GM13976 (cell line): ENCODE data around the gene TNS3.

Experiments
- DNase-seq: peaks from one replicate; pipeline ENCODE4 v3.0.0; 2012; ENCODE audit warnings: low spot score
- in situ Hi-C: fragments of 300-500 bp; cut with MboI; formaldehyde crosslinking; loops from one replicate; pipeline ENCODE4 v1.12.0; 2022; ENCODE audit warnings: low sequenced_read_pairs, mixed read lengths, inconsistent platforms; ENCODE audit not compliant: unreplicated experiment
- TF ChIP-seq, protein P1 (sequence below): IDR thresholded peaks from 2 replicates; pipeline ENCODE4 v1.5.1; 2012; ENCODE audit warnings: borderline replicate concordance, mild to moderate bottlenecking; ENCODE audit not compliant: insufficient read depth; ENCODE audit errors: extremely low read depth, missing control alignments, control extremely low read depth

The TNS3 gene

GRCh38 chr7:47333959-47334358, 248.0 kb downstream of the TNS3 start:
- TF ChIP-seq, protein P1, sequence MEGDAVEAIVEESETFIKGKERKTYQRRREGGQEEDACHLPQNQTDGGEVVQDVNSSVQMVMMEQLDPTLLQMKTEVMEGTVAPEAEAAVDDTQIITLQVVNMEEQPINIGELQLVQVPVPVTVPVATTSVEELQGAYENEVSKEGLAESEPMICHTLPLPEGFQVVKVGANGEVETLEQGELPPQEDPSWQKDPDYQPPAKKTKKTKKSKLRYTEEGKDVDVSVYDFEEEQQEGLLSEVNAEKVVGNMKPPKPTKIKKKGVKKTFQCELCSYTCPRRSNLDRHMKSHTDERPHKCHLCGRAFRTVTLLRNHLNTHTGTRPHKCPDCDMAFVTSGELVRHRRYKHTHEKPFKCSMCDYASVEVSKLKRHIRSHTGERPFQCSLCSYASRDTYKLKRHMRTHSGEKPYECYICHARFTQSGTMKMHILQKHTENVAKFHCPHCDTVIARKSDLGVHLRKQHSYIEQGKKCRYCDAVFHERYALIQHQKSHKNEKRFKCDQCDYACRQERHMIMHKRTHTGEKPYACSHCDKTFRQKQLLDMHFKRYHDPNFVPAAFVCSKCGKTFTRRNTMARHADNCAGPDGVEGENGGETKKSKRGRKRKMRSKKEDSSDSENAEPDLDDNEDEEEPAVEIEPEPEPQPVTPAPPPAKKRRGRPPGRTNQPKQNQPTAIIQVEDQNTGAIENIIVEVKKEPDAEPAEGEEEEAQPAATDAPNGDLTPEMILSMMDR, result no peak
- in situ Hi-C loops, result no loop called here
- no peak for DNase-seq

DNA sequence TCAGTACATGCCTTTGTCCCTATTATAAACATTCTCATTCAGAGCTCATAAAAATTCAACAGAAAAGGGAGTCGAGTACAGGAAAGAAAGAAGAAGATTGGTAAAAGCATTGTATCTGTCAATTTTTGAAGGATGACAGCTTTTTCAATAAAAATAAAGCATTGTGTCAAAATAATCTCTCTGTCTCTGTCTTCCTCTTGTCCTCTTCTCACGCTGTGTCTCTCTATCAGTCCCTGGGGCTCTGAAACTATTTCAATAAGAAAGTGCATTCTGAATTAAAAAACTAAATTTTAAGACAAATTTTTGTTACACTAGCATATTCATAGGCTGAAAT, 248.4 kb downstream of the TNS3 start:
- in situ Hi-C loops, result no loop called here
- TF ChIP-seq, protein P1, result no peak
- DNase-seq, result no peak

DNA sequence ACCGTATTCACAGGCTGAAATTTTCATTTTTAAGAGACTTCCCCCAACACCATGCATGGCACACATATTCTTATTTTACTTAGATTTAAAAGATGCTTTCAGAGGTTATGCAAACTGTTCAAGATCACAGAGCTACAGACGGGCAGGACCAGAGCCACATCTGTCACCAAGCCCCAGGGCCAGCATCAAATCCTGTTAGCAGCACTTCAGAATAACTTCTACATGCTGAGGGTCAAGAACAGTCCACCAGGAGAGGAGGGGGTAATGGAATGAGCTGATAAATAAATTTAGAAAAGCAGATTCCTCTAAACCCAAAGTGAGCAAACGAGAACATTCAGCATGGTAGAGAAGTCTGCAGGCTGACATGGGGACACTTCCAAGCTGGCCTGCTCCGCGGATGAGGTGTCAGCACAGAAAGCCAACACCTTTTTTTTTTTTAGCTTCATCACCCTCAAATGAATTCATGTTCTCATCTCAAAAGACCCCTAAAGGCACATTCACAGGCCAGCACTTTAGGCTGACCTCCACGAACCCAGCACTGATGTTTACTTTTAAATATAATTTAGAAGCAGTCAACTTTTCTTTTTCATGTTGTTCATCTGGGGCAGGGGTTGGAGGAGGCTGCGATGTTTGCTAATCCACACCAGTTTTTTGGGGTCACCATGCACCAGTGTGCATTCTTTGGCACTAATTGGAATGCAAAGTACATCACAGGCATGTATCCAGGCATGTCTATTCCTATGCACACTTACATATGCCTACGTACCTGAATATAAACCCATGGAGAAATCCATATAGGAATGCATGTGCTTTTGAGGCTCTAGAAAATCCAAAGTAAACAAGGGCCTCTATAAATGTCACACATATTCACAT, 249.0 kb downstream of the TNS3 start:
- TF ChIP-seq, protein P1, result no peak
- no peak for DNase-seq
- in situ Hi-C loops, result no loop called here

DNA sequence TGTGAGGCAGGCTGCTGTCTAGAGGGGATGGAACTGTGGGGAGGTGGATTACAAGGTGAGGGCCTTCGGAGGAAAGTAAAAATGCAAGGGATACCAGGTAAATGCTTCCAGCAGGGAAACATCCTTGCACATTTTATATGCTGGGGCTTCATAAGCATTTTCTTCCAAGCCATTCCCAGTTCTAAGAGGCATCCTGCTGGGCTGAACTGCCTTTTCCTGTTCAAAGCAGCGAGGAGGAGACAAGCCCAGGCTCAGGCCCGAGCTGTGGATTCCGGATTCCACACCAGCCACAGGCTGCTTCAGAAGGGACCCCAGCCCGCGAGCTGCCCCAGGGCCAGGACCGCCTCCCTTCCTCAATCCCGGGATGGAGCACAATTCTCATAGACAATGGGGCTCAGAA, 249.7 kb downstream of the TNS3 start:
- TF ChIP-seq, protein P1, result no peak
- in situ Hi-C loops, result no loop called here
- no peak for DNase-seq

DNA sequence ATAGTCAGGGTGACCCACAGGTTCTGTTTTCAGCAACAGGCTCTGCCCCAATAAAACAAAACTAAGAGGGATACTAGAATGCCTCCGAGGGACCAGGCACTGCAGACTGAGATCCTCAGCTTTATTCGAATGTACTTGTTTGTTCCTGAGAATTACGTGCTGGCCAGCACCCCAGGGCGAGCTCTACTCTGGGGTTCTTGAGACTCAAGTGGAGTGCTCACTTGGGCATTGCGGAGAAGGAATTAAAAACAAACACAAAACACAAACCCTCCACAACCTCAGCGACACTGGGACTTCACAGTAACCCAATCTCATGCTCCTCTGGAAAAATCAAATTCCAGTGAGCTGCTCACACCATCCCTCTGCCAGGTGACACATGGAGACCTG, 250.7 kb downstream of the TNS3 start:
- TF ChIP-seq, protein P1, result no peak
- in situ Hi-C loops, result no loop called here
- DNase-seq, result no peak

DNA sequence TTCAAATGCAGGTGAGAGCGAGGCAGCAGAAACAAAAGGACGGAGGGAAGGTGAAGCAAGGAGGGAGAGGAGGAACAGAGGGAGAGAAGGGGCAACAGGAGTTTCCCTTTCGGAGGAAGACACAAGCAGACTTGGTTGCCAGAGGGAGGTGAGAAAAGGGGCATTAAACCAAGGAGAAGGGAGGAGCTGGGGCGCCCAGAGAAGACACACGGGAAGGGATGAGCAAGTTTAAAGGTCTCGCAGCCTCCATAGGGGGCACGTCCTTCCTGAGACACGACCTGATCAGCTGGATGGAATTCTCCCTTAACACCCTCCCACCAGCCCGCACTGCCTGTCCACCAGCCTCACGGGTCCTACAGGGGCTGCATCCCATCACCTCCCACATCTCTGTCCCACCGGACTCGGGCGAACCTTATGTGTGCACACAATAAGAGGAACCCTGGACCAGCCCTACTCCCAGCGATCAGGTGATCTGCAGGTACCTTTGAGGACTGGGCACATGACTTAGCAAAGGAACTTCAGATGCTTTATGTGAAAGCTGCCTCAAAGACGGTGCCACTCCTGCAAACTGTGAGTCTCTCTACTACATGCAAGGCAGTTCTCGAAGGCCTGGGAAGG, 251.2 kb downstream of the TNS3 start:
- in situ Hi-C loops, result no loop called here
- DNase-seq, result no peak
- TF ChIP-seq, protein P1, result no peak
